HepG2 (cell line): ENCODE measurements around the gene CD7. TPM values are rescaled to one million over a fixed set of nuclear protein-coding genes. Genes with fewer than 3 reads are reported as not detected.

ENCODE experiments used
- ETV5 ChIP-seq: IDR thresholded peaks from 2 replicates; pipeline ENCODE4 v1.6.1; 2018; ENCODE audit warnings: missing biosample characterization, missing genetic modification reagents, inconsistent platforms, borderline replicate concordance
- HIVEP1 ChIP-seq: sonication (generic); formaldehyde crosslinking; IDR thresholded peaks from 2 replicates; pipeline ENCODE4 v1.4.0; 2020; ENCODE audit warnings: mild to moderate bottlenecking, missing genetic modification reagents
- ISL2 ChIP-seq: sonication (generic); formaldehyde crosslinking; IDR thresholded peaks from 2 replicates; pipeline ENCODE4 v1.5.0; 2020; ENCODE audit warnings: missing genetic modification reagents
- LCORL ChIP-seq, 2 experiments: fragments of 450-650 bp in 1 of 2; sonication (generic) in 1 of 2; formaldehyde crosslinking in 1 of 2; IDR thresholded peaks; 2 replicates each; pipeline versions ENCODE4 v1.5.0 to v1.6.1; 2017 to 2020; ENCODE audit warnings: antibody characterized with exemption in 1 of 2, missing genetic modification reagents in 1 of 2
- NCOA5 ChIP-seq: sonication (generic); formaldehyde crosslinking; IDR thresholded peaks from 2 replicates; pipeline ENCODE4 v1.4.0; 2020; ENCODE audit warnings: missing genetic modification reagents
- PHB2 ChIP-seq: fragments of 450-650 bp; IDR thresholded peaks from 2 replicates; pipeline ENCODE4 v1.6.1; 2018; ENCODE audit not compliant: partially characterized antibody
- PPARG ChIP-seq: conservative IDR thresholded peaks from 2 replicates; pipeline ENCODE4 v1.6.1; 2016; ENCODE audit warnings: missing biosample characterization, missing genetic modification reagents
- PRPF4 ChIP-seq: fragments of 200-400 bp; formaldehyde crosslinking; IDR thresholded peaks from 2 replicates; pipeline ENCODE4 v1.6.1; 2016; ENCODE audit warnings: low read length, low read depth; ENCODE audit not compliant: poor library complexity, severe bottlenecking
- SAP130 ChIP-seq: IDR thresholded peaks from 2 replicates; pipeline ENCODE4 v1.6.1; 2016; ENCODE audit warnings: low read depth
- SIX4 ChIP-seq: sonication (generic); formaldehyde crosslinking; IDR thresholded peaks from 2 replicates; pipeline ENCODE4 v1.4.0; 2020; ENCODE audit warnings: missing genetic modification reagents
- SP4 ChIP-seq: sonication (generic); formaldehyde crosslinking; IDR thresholded peaks from 2 replicates; pipeline ENCODE4 v1.8.1; 2023; ENCODE audit warnings: mild to moderate bottlenecking, missing genetic modification reagents
- SP5 ChIP-seq: IDR thresholded peaks from 2 replicates; pipeline ENCODE4 v1.6.1; 2016; ENCODE audit warnings: low read depth, borderline replicate concordance
- SYNCRIP ChIP-seq: fragments of 200-400 bp; formaldehyde crosslinking; IDR thresholded peaks from 2 replicates; pipeline ENCODE4 v1.6.1; 2018; ENCODE audit warnings: mild to moderate bottlenecking, low read depth, low read length; ENCODE audit not compliant: insufficient read depth
- TFDP1 ChIP-seq: IDR thresholded peaks from 2 replicates; pipeline ENCODE4 v1.6.1; 2016; ENCODE audit warnings: missing compliant biosample characterization, missing genetic modification reagents, borderline replicate concordance
- ZBTB20 ChIP-seq: sonication (generic); formaldehyde crosslinking; IDR thresholded peaks from 2 replicates; pipeline ENCODE4 v1.8.1; 2023; ENCODE audit warnings: missing genetic modification reagents, low read depth, mild to moderate bottlenecking, borderline replicate concordance
- ZFP36 ChIP-seq: fragments of 150-350 bp; IDR thresholded peaks from 2 replicates; pipeline ENCODE4 v1.6.1; 2018; ENCODE audit warnings: borderline replicate concordance, low read length, low read depth; ENCODE audit not compliant: partially characterized antibody
- ZNF484 ChIP-seq: sonication (generic); formaldehyde crosslinking; IDR thresholded peaks from 2 replicates; pipeline ENCODE4 v1.5.1; 2020; ENCODE audit warnings: mild to moderate bottlenecking, low read depth, missing genetic modification reagents, borderline replicate concordance
- ZNF615 ChIP-seq: sonication (generic); formaldehyde crosslinking; IDR thresholded peaks from 2 replicates; pipeline ENCODE4 v1.5.0; 2020; ENCODE audit warnings: mild to moderate bottlenecking, missing genetic modification reagents, borderline replicate concordance
- ZNF646 ChIP-seq: sonication (generic); formaldehyde crosslinking; IDR thresholded peaks from 2 replicates; pipeline ENCODE4 v1.9.0; 2021; ENCODE audit warnings: mild to moderate bottlenecking, missing genetic modification reagents
- ZNF749 ChIP-seq: sonication (generic); formaldehyde crosslinking; IDR thresholded peaks from 2 replicates; pipeline ENCODE4 v1.8.0; 2022; ENCODE audit warnings: mild to moderate bottlenecking, missing genetic modification reagents, moderate library complexity, borderline replicate concordance
- ZNF784 ChIP-seq: sonication (generic); formaldehyde crosslinking; IDR thresholded peaks from 2 replicates; pipeline ENCODE4 v1.5.1; 2020; ENCODE audit warnings: missing genetic modification reagents, mild to moderate bottlenecking, borderline replicate concordance
- polyA plus RNA-seq, 8 experiments: library from polyadenylated mRNA; depleted of rRNA in 3 of 8; stranded (reverse) in 7 of 8; unstranded in 1 of 8; fragments of >200 nt; fragmentation: Illumina TruSeq in 4 of 8; extraction: Trizol in 4 of 8; gene quantifications; 2 replicates each; pipeline versions ENCODE4 v1.2.1 to v1.2.3, GENCODE V29; 2011 to 2016; ENCODE audit warnings: low read depth in 4 of 8, missing spikeins in 1 of 8, mixed read lengths in 1 of 8; ENCODE audit not compliant: insufficient read depth in 1 of 8
- total RNA-seq, 5 experiments: library from RNA; depleted of rRNA; stranded (reverse); fragments of >200 nt; fragmentation: Illumina TruSeq; extraction: Trizol; gene quantifications; 2 replicates each; pipeline ENCODE4 v1.2.3, GENCODE V29; 2016; ENCODE audit warnings: low read depth in 1 of 5

The CD7 gene
- total and polyA plus RNA-seq, 2 of the 13 experiments (the other 11 are each of a cell fraction or from before 2014, with no cell fraction given), result 67.6 to 76.4 TPM

- TF ChIP-seq ZNF646 (CRISPR knock-in tag) (no peak), SP5 (CRISPR knock-in tag) (peak; percentile 96), PRPF4 (no peak), SP4 (CRISPR knock-in tag) (peak; percentile 86), ISL2 (CRISPR knock-in tag) (no peak; the same call in 1 of the 2 replicates), PPARG (peak; percentile 50), ZNF749 (CRISPR knock-in tag) (peak; percentile 25; the same call in 1 of the 2 replicates), SAP130 (CRISPR knock-in tag) (peak; percentile 81), ZFP36 (peak; percentile 90), ZNF484 (CRISPR knock-in tag) (0 out of 2 replicates have a peak, but pooled peaks have one; percentile 41), ZNF615 (CRISPR knock-in tag) (no peak), ETV5 (0 out of 2 replicates have a peak, but pooled peaks have one; percentile 9), ZBTB20 (CRISPR knock-in tag) (no peak; the same call in 1 of the 2 replicates), ZNF784 (CRISPR knock-in tag) (peak; percentile 32; the same call in 1 of the 2 replicates), PHB2 (no peak), LCORL (IDR thresholded peaks at IDR 0.05) (no peak), LCORL (CRISPR knock-in tag; IDR thresholded peaks at IDR 0.05) (peak; percentile 76; the same call in 1 of the 2 replicates), NCOA5 (CRISPR knock-in tag) (no peak), HIVEP1 (CRISPR knock-in tag) (peak; percentile 92), SYNCRIP (no peak), SIX4 (CRISPR knock-in tag) (peak; percentile 34; the same call in 1 of the 2 replicates), TFDP1 (CRISPR knock-in tag) (peak; percentile 12; the same call in 1 of the 2 replicates)
Measured at GRCh38 chr17:82317394-82318168, at the start of gene CD7 (continued).
